ENCODE measurements around the gene SPEF2.

Gene SPEF2

GRCh38 chr5:35735718-35736117 is 118.1 kb downstream of the SPEF2 start:
- Histone ChIP-seq H3K9ac (no peak overlapping the region), H4K20me1 (no peaks in the 10 kb centered on the region), H3K4me3 (no peak overlapping the region), H3K27me3 (no peaks in the 10 kb centered on the region), H3K4me2 (no peak overlapping the region), H3K9me3 (replicated peaks in 1 of 11) (peaks cover 0 to 8% (median 5%) of the 10 kb centered on the region in 11 experiments; a peak in 6 of 22 replicates), H3K27ac (no peak overlapping the region), H3K36me3 (no peaks in the 10 kb centered on the region), H3K4me1 (no peaks in the 10 kb centered on the region)
- no peak for TF ChIP-seq Cebpa-rat (IDR thresholded peaks at IDR 0.05)

DNA sequence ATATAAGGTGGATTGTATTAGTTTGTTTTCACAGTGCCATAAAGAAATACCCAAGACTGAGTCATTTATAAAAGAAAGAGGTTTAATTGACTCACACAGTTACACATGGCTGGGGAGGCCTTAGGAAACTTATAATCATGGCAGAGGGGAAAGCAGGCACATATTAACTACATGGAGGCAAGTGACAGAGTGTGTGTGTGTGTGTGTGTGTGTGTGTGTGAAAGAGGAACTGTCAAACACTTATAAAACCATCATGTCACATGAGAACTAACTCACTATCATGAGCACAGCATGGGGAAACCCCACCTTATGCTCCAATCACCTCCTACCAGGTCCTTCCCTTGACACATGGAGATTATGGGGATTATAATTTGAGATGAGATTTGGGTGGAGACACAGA is 118.6 kb downstream of the SPEF2 start:
- no peak for TF ChIP-seq Cebpa-rat (IDR thresholded peaks at IDR 0.05)
- no peak overlapping the region for H3K4me2 ChIP-seq
- H3K27ac ChIP-seq, result no peak overlapping the region

DNA sequence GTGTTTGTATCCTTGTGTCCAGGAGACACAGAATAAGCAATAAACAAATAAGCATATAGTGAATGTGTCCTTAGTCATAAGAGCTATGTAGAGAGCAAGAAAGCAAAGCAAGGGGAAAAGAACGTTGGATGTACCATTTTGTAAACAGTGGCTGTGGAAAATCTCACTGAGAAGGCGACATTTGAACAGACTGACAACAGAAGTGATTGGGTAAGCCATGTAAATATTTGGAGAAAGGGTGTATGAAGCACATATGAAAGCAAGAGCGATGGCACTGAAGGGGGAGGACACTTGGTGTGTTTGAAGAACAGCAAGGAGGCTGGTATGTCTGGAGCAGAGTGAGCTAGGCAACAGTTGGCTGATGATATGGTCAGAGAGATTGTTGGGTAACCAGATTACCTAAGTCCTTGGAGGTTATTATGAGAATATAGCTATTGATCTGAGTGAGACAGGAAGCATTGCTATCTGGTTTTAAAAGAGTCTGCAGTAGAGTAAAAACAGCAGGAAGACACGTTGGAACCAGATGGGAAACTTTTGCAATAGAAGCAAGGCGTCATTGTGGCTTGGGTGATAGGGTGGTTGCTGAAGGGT is 123.6 kb downstream of the SPEF2 start:
- Histone ChIP-seq H3K4me3 (no peak overlapping the region), H3K27me3 (no peaks in the 10 kb centered on the region), H3K27ac (no peak overlapping the region), H3K4me1 (no peaks in the 10 kb centered on the region), H3K4me2 (no peak overlapping the region), H3K36me3 (no peaks in the 10 kb centered on the region), H3K9ac (no peak overlapping the region), H3K9me3 (replicated peaks in 1 of 11) (peaks cover 3 to 14% (median 8%) of the 10 kb centered on the region in 11 experiments; a peak in 10 of 22 replicates), H4K20me1 (no peaks in the 10 kb centered on the region)
- TF ChIP-seq Cebpa-rat (IDR thresholded peaks at IDR 0.05), result no peak

More for the DNA sequence above, 118.6 kb downstream of the SPEF2 start:
- Histone ChIP-seq H4K20me1 (no peaks in the 10 kb centered on the region), H3K36me3 (no peaks in the 10 kb centered on the region), H3K9me3 (replicated peaks in 1 of 11) (peaks cover 0 to 8% (median 5%) of the 10 kb centered on the region in 11 experiments; a peak in 7 of 22 replicates), H3K9ac (no peak overlapping the region), H3K27me3 (no peaks in the 10 kb centered on the region), H3K4me1 (no peaks in the 10 kb centered on the region), H3K4me3 (no peak overlapping the region)

GRCh38 chr5:35741971-35742370 is 124.3 kb downstream of the SPEF2 start:
- Histone ChIP-seq H3K27ac (no peak overlapping the region), H3K9ac (no peak overlapping the region)
- no peak for TF ChIP-seq Cebpa-rat (IDR thresholded peaks at IDR 0.05)

DNA sequence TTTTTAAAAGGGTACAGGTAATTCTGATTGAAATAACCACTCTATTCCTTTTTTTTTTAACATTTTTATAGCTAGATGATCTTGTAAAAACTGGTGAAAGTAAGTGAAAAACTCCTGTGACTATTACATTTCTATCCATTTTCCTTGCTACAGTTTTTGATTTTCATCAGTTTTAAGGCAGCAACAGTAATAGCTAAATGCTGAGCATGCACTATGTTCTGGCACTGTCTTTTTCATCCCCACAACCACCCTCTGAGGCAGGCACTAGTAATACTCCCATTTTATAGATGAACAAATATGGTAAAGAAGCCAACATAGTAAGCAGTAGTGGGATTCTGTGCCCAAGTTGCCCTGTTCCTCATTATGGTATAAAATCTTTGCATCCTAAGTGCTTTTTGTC is 126.0 kb downstream of the SPEF2 start:
- Histone ChIP-seq H3K9ac (no peak overlapping the region), H3K27me3 (no peaks in the 10 kb centered on the region), H3K9me3 (replicated peaks in 1 of 11) (peaks cover 0 to 11% (median 4%) of the 10 kb centered on the region in 11 experiments; a peak in 7 of 22 replicates), H3K4me3 (no peak overlapping the region), H4K20me1 (no peaks in the 10 kb centered on the region), H3K27ac (no peak overlapping the region), H3K36me3 (no peaks in the 10 kb centered on the region), H3K4me1 (no peaks in the 10 kb centered on the region), H3K4me2 (no peak overlapping the region)
- no peak for TF ChIP-seq Cebpa-rat (IDR thresholded peaks at IDR 0.05)

More at GRCh38 chr5:35741971-35742370, 124.3 kb downstream of the SPEF2 start:
- Histone ChIP-seq H4K20me1 (no peaks in the 10 kb centered on the region), H3K27me3 (no peaks in the 10 kb centered on the region), H3K9me3 (replicated peaks in 1 of 11) (peaks cover 0 to 11% (median 4%) of the 10 kb centered on the region in 11 experiments; a peak in 7 of 22 replicates), H3K36me3 (no peaks in the 10 kb centered on the region), H3K4me3 (no peak overlapping the region), H3K4me1 (no peaks in the 10 kb centered on the region), H3K4me2 (no peak overlapping the region)

DNA sequence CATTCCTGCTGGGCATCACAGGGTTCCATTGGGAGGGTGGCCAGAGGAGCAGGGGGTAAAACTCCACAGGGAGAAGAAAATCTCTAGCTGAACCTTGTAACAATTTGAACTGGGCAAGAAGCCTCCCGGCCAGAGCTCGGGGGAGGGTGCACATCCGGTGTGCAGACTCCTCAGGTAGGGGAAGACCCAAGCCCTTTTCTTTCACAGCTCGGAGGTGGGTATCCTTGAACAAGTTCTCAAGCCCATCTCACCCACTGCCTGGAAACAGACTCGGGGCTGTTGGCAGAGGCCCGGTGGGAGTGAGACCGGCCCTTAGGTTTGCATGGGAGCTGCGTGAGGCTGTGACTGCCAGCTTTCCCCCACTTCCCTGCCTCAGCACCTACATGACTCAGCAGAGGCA is 127.5 kb downstream of the SPEF2 start:
- H3K4me2 ChIP-seq, result no peak overlapping the region
- H3K4me3 ChIP-seq, result no peak overlapping the region
- H3K36me3 ChIP-seq, result no peaks in the 10 kb centered on the region
- no peaks in the 10 kb centered on the region for H3K4me1 ChIP-seq
- H3K27ac ChIP-seq, result no peak overlapping the region
- peaks cover 0 to 11% (median 4%) of the 10 kb centered on the region in 11 experiments; a peak in 6 of 22 replicates for H3K9me3 ChIP-seq (replicated peaks in 1 of 11)
- H3K9ac ChIP-seq, result no peak overlapping the region
- no peaks in the 10 kb centered on the region for H3K27me3 ChIP-seq
- no peaks in the 10 kb centered on the region for H4K20me1 ChIP-seq
- no peak for TF ChIP-seq Cebpa-rat (IDR thresholded peaks at IDR 0.05)

GRCh38 chr5:35745660-35746059 is 128.0 kb downstream of the SPEF2 start:
- no peaks in the 10 kb centered on the region for H3K27me3 ChIP-seq
- H4K20me1 ChIP-seq, result no peaks in the 10 kb centered on the region
- no peaks in the 10 kb centered on the region for H3K36me3 ChIP-seq
- no peak overlapping the region for H3K27ac ChIP-seq
- no peaks in the 10 kb centered on the region for H3K4me1 ChIP-seq
- TF ChIP-seq Cebpa-rat (IDR thresholded peaks at IDR 0.05), result no peak
- H3K4me3 ChIP-seq, result no peak overlapping the region
- H3K9me3 ChIP-seq (replicated peaks in 1 of 11), result peaks cover 0 to 11% (median 4%) of the 10 kb centered on the region in 11 experiments; a peak in 6 of 22 replicates
- no peak overlapping the region for H3K4me2 ChIP-seq
- no peak overlapping the region for H3K9ac ChIP-seq

DNA sequence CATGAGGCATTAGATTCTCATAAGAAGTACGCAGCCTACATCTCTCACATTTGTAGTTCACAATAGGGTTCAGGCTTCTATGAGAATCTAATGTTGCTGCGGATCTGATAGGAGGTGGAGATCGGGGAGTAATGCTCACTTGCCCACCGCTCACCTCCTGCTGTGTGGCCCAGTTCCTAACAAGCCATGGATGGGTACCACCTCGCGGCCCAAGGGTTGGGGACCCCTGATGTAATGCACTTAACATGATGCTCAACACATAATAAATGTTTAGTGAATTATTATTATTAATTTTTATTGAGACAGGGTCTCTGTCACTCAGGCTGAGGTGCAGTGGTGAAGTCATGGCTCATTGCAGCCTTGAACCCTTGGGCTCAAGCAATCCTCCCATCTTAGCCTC is 134.3 kb downstream of the SPEF2 start:
- H3K27me3 ChIP-seq, result no peaks in the 10 kb centered on the region

GRCh38 chr5:35753500-35753899 is 135.8 kb downstream of the SPEF2 start:
- no peak overlapping the region for H3K27ac ChIP-seq
- no peak overlapping the region for H3K4me3 ChIP-seq
- no peaks in the 10 kb centered on the region for H3K9me3 ChIP-seq (replicated peaks in 1 of 11)
- no peak overlapping the region for H3K9ac ChIP-seq
- H3K4me1 ChIP-seq, result no peaks in the 10 kb centered on the region
- no peak for TF ChIP-seq Cebpa-rat (IDR thresholded peaks at IDR 0.05)
- H3K36me3 ChIP-seq, result no peaks in the 10 kb centered on the region
- no peak overlapping the region for H3K4me2 ChIP-seq
- no peaks in the 10 kb centered on the region for H4K20me1 ChIP-seq
- H3K27me3 ChIP-seq, result no peaks in the 10 kb centered on the region

More for the DNA sequence above, 134.3 kb downstream of the SPEF2 start:
- Histone ChIP-seq H3K4me2 (no peak overlapping the region), H3K27ac (no peak overlapping the region), H4K20me1 (no peaks in the 10 kb centered on the region), H3K4me3 (no peak overlapping the region), H3K36me3 (no peaks in the 10 kb centered on the region), H3K9ac (no peak overlapping the region), H3K9me3 (replicated peaks in 1 of 11) (no peaks in the 10 kb centered on the region), H3K4me1 (no peaks in the 10 kb centered on the region)
- no peak for TF ChIP-seq Cebpa-rat (IDR thresholded peaks at IDR 0.05)

GRCh38 chr5:35754481-35754880 is 136.8 kb downstream of the SPEF2 start:
- Histone ChIP-seq H4K20me1 (no peaks in the 10 kb centered on the region), H3K9me3 (replicated peaks in 1 of 11) (no peaks in the 10 kb centered on the region), H3K36me3 (no peaks in the 10 kb centered on the region), H3K4me2 (no peak overlapping the region), H3K27me3 (no peaks in the 10 kb centered on the region), H3K9ac (no peak overlapping the region), H3K4me3 (no peak overlapping the region), H3K27ac (no peak overlapping the region), H3K4me1 (no peaks in the 10 kb centered on the region)
- no peak for TF ChIP-seq Cebpa-rat (IDR thresholded peaks at IDR 0.05)

Measured in BLaER1 treated with 17β-estradiol and CSF1 and Interleukin-3, amounts not matched to agents 10 nM and 100 nM (cell line).